Gastroesophageal sphincter (tissue), 4 donors: ENCODE data around the gene KRIT1. TPM values are rescaled to one million over a fixed set of nuclear protein-coding genes. Genes with fewer than 3 reads are reported as not detected.

Experiments
- ATAC-seq: fragments of 150-250 bp; one replicate; pipeline ENCODE4 v1.9.1; 2016; ENCODE audit warnings: mild to moderate bottlenecking, moderate library complexity
- H3K27ac ChIP-seq, 4 donors: fragments of 200-600 bp; sonication (generic) in 3 of 4; 1 replicate in 3 of 4; 2 replicates in 1 of 4; pipeline ENCODE4 v1.5.1; 2016 to 2019
- H3K27me3 ChIP-seq: fragments of 200-600 bp; sonication (generic); one replicate; pipeline ENCODE4 v1.5.1; 2019
- H3K36me3 ChIP-seq, 2 donors: fragments of 200-600 bp; sonication (generic); one replicate each; pipeline ENCODE4 v1.5.1; 2019; ENCODE audit warnings: control low read depth in 1 of 2
- H3K4me1 ChIP-seq, 3 donors: fragments of 200-600 bp; sonication (generic); 1 replicate in 2 of 3; 2 replicates in 1 of 3; pipeline ENCODE4 v1.5.1; 2016 to 2019; ENCODE audit warnings: control low read depth in 2 of 3
- H3K4me3 ChIP-seq, 2 donors: fragments of 200-600 bp; sonication (generic); one replicate each; pipeline ENCODE4 v1.5.1; 2019; ENCODE audit warnings: mild to moderate bottlenecking in 1 of 2, moderate library complexity in 1 of 2
- H3K9me3 ChIP-seq, 3 donors: fragments of 200-600 bp; sonication (generic); one replicate each; pipeline ENCODE4 v1.5.1; 2017 to 2019; ENCODE audit warnings: control low read depth in 2 of 3
- CTCF ChIP-seq, 4 experiments: fragments of 200-600 bp in 2 of 4; fragments of 450-650 bp in 2 of 4; sonication (generic) in 1 of 4; IDR thresholded peaks; one replicate each; pipeline ENCODE4 v1.5.1; 2017 to 2019; ENCODE audit warnings: antibody characterized with exemption in 4 of 4, mild to moderate bottlenecking in 2 of 4, moderate library complexity in 2 of 4
- EP300 ChIP-seq: sonication (generic); formaldehyde crosslinking; IDR thresholded peaks from one replicate; pipeline ENCODE4 v1.6.1; 2017; ENCODE audit warnings: antibody characterized with exemption, mild to moderate bottlenecking
- POLR2A ChIP-seq, 2 donors: fragments of 450-650 bp; IDR thresholded peaks; one replicate each; pipeline ENCODE4 v1.6.1; 2017; ENCODE audit warnings: antibody characterized with exemption in 2 of 2, mild to moderate bottlenecking in 2 of 2, moderate library complexity in 1 of 2
- POLR2AphosphoS5 ChIP-seq: sonication (generic); formaldehyde crosslinking; IDR thresholded peaks from one replicate; pipeline ENCODE4 v1.6.1; 2017; ENCODE audit warnings: antibody characterized with exemption
- WGBS, 2 donors: methylation state at CpG; one replicate each; pipeline ENCODE4 v1.1.5; 2018; ENCODE audit warnings: low coverage in 1 of 2; 5-methylcytosine and 5-hydroxymethylcytosine counted together
- total RNA-seq, 4 donors: library from RNA; depleted of rRNA; stranded (reverse); fragments of >200 nt; gene quantifications; one replicate each; pipeline ENCODE4 v1.1.0, GENCODE V29; 2016

The KRIT1 gene
- total RNA-seq, 4 donors from 2014 or later, result 37.1 to 74.2 (median 66.3) TPM

DNA sequence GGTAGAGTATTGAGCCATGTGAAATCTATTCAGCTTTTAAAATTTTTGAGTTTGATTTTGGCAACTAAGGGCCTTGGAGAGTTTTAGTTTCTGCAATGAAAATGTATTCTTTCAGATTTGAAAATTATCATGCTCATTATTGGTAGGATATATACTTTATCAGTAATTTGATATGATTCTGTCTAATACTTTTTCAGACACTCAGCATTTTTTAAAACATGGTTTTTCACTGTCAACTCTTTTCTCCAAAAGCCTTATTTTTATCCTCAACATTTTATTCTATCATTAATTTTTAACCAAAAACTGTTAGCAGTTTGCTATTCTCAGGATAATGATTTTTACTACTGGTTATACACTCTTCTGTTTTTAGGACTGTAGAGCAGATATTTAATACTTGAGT is 4.9 kb upstream of the KRIT1 start:
- no peaks in the 10 kb centered on the region for H3K36me3 ChIP-seq
- no peak overlapping the region for H3K27ac ChIP-seq
- TF ChIP-seq POLR2A (IDR thresholded peaks at IDR 0.05), result no peak
- no peak for TF ChIP-seq POLR2AphosphoS5
- TF ChIP-seq CTCF (IDR thresholded peaks at IDR 0.05), result no peak
- TF ChIP-seq EP300, result no peak
- no peaks in the 10 kb centered on the region for H3K9me3 ChIP-seq
- no peak for ATAC-seq
- H3K4me3 ChIP-seq, result no peak overlapping the region
- H3K27me3 ChIP-seq, result no peaks in the 10 kb centered on the region
- peaks cover 0 to 26% (median 10%) of the 10 kb centered on the region in 3 donors for H3K4me1 ChIP-seq

GRCh38 chr7:92246360-92247101 is 817 bp upstream of the KRIT1 start:
- no peaks in the 10 kb centered on the region for H3K9me3 ChIP-seq
- no peaks in the 10 kb centered on the region for H3K27me3 ChIP-seq
- H3K4me1 ChIP-seq, result peaks cover 4 to 48% (median 17%) of the 10 kb centered on the region in 3 donors
- ATAC-seq, result peak; percentile 5
- peak overlapping the region; percentile 82 to 93 (median 92) for H3K27ac ChIP-seq
- peak overlapping the region; percentile 87 to 91 for H3K4me3 ChIP-seq
- peaks cover 0 to under 1% of the 10 kb centered on the region in 2 donors for H3K36me3 ChIP-seq
- 0 to 4% methylated on average over 11 to 18 of the region's 35 CpGs for WGBS, 2 donors
- peak in 1 of 4 experiments; percentile 8 for TF ChIP-seq CTCF (IDR thresholded peaks at IDR 0.05)
- TF ChIP-seq POLR2AphosphoS5, result no peak

GRCh38 chr7:92244808-92245486 is 767 bp downstream of the KRIT1 start:
- Histone ChIP-seq H3K9me3 (no peaks in the 10 kb centered on the region), H3K4me1 (peaks cover 4 to 48% (median 17%) of the 10 kb centered on the region in 3 donors), H3K36me3 (peaks cover 3 to 16% of the 10 kb centered on the region in 2 donors), H3K27me3 (no peaks in the 10 kb centered on the region), H3K27ac (peak overlapping the region; percentile 82 to 93 (median 92)), H3K4me3 (peak overlapping the region; percentile 87 to 91)
- TF ChIP-seq POLR2AphosphoS5, result no peak
- no peak for TF ChIP-seq CTCF (IDR thresholded peaks at IDR 0.05)
- TF ChIP-seq EP300, result no peak
- TF ChIP-seq POLR2A (IDR thresholded peaks at IDR 0.05), result no peak
- peak; percentile 14 for ATAC-seq
- WGBS, 2 donors, result 0% methylated on average over 7 to 11 of the region's 11 CpGs

DNA sequence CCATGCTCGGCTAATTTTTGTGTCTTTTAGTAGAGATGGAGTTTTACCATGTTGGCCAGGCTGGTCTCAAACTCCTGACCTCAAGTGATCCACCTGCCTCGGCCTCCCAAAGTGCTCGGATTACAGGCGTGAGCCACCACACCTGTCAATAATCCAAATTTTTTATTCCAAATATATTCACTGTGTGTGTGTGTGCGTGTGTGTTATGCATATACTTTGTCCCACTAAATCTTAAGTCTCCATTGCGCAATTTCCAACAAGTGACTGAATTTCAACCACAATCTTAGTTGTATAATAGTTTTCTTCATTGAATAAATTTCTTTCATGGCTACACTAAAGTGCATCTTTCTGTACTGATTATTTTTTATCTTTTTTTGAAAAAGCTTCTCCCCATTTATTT is 2.7 kb downstream of the KRIT1 start:
- H3K36me3 ChIP-seq, result peaks cover 3 to 36% of the 10 kb centered on the region in 2 donors
- no peaks in the 10 kb centered on the region for H3K27me3 ChIP-seq
- no peak overlapping the region for H3K27ac ChIP-seq
- TF ChIP-seq POLR2A (IDR thresholded peaks at IDR 0.05), result no peak
- TF ChIP-seq POLR2AphosphoS5, result no peak
- TF ChIP-seq CTCF (IDR thresholded peaks at IDR 0.05), result no peak
- no peak for TF ChIP-seq EP300
- H3K9me3 ChIP-seq, result no peaks in the 10 kb centered on the region
- no peak for ATAC-seq
- H3K4me3 ChIP-seq, result no peak overlapping the region
- peaks cover 4 to 41% (median 15%) of the 10 kb centered on the region in 3 donors for H3K4me1 ChIP-seq
- WGBS, 2 donors, result 97 to 98% methylated on average over 6 of the region's 6 CpGs

DNA sequence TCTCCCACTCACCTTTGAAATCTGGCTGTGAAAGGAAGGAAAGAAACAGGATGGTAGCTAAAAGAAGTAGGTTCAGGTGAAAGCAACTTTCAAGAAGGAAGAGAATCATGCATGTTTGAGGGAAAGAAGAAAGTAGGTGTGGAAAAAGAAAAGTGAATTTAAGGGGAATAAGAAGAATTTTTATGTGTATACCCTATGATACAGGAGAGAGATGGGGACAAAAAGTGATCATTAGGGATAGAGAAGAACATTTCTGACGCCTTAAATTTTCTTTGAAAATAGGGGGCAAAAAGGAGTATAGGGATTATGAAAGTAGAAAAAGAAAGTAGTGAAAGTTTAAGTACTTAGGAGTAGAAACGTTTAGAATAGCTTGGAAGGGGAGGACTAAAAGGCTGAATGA is 15.2 kb downstream of the KRIT1 start:
- 75 to 82% methylated on average over 2 of the region's 2 CpGs for WGBS, 2 donors
- Histone ChIP-seq H3K4me1 (no peaks in the 10 kb centered on the region), H3K27ac (no peak overlapping the region), H3K36me3 (peaks cover 0 to 94% of the 10 kb centered on the region in 2 donors), H3K9me3 (no peaks in the 10 kb centered on the region), H3K27me3 (no peaks in the 10 kb centered on the region), H3K4me3 (no peak overlapping the region)
- ATAC-seq, result no peak
- no peak for TF ChIP-seq CTCF (IDR thresholded peaks at IDR 0.05)
- TF ChIP-seq EP300, result no peak
- TF ChIP-seq POLR2A (IDR thresholded peaks at IDR 0.05), result no peak
- TF ChIP-seq POLR2AphosphoS5, result no peak
